Measurements from ENCODE around the gene AHDC1. TPM values are rescaled to one million over a fixed set of nuclear protein-coding genes. Genes with fewer than 3 reads are reported as not detected.
"Not testable (repeated sequence)": the region's sequence is repeated elsewhere in the genome, so short reads cannot be mapped to it uniquely, and the experiment has no call there.

Gene AHDC1
- 6.0 and 19.1 TPM in 2 replicates for total RNA-seq (2014; rRNA removed; shearing (Covaris generic))

- DNase-seq (ENCODE audit: low read depth), result peak; percentile 90
These were observed at the start of gene AHDC1 for GRCh38 chr1:27603681-27604578. AHDC1 (minus strand) TSS chr1:27604144; CDS start chr1:27552115, 52,029 bp downstream.

GRCh38 chr1:27652111-27652864, 48.3 kb upstream of the AHDC1 start:
- no peak for DNase-seq (ENCODE audit: low read depth)

DNA sequence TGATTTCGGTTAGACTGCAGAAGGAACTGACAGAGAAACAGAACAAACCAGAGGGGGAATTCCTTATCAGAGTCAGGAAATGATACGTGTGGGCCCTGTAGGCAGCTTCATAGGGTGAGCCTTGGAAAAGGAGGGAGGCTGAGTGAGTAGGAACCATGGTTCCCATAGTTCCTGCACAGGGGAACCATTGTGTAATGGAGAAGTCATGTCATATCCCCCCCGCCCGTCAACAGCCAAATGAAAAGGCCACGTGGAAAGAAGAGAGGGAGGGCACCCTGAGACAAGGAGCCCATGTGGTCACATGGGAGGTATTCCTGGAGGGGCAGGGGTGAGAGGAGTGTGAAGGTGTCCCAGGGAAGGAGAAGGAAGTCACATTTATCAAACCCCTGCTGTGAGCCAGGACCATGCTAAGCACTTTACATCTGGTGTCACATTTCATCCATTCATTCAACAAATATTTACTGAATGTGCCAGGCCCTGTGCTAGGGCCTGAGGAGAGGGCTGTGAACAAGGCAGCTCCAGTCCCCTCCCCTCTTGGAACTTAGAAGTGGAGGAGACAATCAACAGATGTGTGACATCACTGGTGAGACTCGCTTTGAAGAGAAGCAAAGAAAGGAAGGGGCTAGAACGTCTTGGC, 46.7 kb upstream of the AHDC1 start:
- DNase-seq (ENCODE audit: low read depth), result peak; percentile 86

- DNase-seq (ENCODE audit: low read depth), result no peak
These were observed 46.2 kb upstream of the AHDC1 start for GRCh38 chr1:27650171-27650538.

DNA sequence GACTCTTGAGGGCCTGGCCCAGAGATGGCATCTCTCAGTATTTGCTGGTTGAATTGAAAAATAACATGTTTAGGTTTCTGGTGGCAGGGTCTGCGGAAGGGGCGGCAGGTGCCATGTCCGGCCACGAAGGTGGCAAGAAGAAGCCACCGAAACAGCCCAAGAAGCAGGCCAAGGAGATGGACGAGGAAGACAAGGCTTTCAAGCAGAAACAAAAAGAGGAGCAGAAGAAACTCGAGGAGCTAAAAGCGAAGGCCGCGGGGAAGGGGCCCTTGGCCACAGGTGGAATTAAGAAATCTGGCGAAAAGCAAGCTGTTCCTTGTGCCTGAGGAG, 45.3 kb upstream of the AHDC1 start:
- no peak for DNase-seq (ENCODE audit: low read depth)

- no peak for DNase-seq (ENCODE audit: low read depth)
These were observed 44.8 kb upstream of the AHDC1 start for GRCh38 chr1:27648602-27649305.

GRCh38 chr1:27647328-27647727, 43.4 kb upstream of the AHDC1 start:
- no peak for DNase-seq (ENCODE audit: low read depth)

DNA sequence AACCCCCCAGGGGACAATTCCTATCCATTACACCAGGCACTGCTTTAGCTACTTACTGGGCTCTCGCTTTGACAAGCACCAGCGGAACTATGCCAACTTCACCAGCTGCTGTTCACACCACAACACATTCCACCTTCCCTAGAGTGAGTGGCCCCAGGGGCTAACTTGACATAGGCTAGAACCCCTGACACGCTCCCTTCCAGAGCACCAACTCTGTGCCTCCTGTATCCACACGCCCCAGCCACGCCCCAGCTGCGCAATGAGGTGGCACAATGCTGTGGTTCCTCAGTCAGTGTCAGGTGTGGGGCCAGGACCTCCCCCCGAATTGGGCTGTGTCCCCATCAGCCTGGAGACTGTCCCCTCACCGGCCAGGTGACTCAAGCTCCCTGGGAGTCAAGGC, 42.7 kb upstream of the AHDC1 start:
- DNase-seq (ENCODE audit: low read depth), result no peak

GRCh38 chr1:27645071-27645415, 41.1 kb upstream of the AHDC1 start:
- no peak for DNase-seq (ENCODE audit: low read depth)

GRCh38 chr1:27644369-27645070, 40.6 kb upstream of the AHDC1 start:
- no peak for DNase-seq (ENCODE audit: low read depth)

GRCh38 chr1:27643600-27644368, 39.8 kb upstream of the AHDC1 start:
- peak; percentile 65 for DNase-seq (ENCODE audit: low read depth)

- not testable (repeated sequence) for DNase-seq (ENCODE audit: low read depth)
These were observed 36.6 kb upstream of the AHDC1 start for GRCh38 chr1:27640514-27640913.

GRCh38 chr1:27638805-27639204, 34.9 kb upstream of the AHDC1 start:
- DNase-seq (ENCODE audit: low read depth), result no peak

- no peak for DNase-seq (ENCODE audit: low read depth)
These were observed 34.2 kb upstream of the AHDC1 start for GRCh38 chr1:27638047-27638734.

- DNase-seq (ENCODE audit: low read depth), result no peak
These were observed 31.6 kb upstream of the AHDC1 start for GRCh38 chr1:27635396-27636142.

- DNase-seq (ENCODE audit: low read depth), result no peak
These were observed 31.0 kb upstream of the AHDC1 start, which contains the start of gene FGR for GRCh38 chr1:27634985-27635367. FGR (minus strand) TSS chr1:27635185; CDS start chr1:27623916, 11,269 bp downstream.

- DNase-seq (ENCODE audit: low read depth), result peak; percentile 38
These were observed 30.4 kb upstream of the AHDC1 start for GRCh38 chr1:27634177-27634984.

DNA sequence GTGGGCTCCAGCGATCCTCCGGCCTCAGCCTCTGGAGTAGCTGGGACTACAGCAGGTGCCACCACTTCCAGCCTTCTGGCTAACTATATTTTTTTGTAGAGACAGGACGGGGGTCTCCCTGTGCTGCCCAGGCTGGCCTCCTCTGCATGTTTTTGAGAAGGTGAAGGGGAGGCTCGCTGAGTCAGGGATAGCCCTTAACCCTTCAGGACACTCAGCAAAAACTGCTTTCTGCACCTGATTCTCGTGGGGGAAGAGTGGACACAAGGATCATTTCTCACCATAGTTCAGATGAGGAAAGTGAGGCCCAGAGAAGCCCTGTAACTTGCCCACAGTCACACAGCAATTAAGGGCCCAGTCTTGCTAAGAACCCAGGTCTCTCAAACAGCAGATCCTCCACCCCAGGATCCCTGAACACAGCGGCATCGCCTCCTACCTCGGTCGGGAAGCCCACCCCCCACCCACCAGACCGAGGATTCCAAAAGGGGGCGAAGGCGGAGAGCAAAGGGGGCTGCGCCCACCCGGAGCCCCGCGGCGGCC, 29.8 kb upstream of the AHDC1 start:
- DNase-seq (ENCODE audit: low read depth), result no peak

All from M059J (cell line).